GM08714 (cell line): Measurements from ENCODE around the gene FAF1.

Experiments
- H3K4me3 ChIP-seq: fragments of 200-500 bp; sonication (Bioruptor generic); 2 replicates; pipeline ENCODE4 v1.5.1; 2014; ENCODE audit warnings: mild to moderate bottlenecking, low read length, inconsistent platforms
- ZNF274 ChIP-seq: IDR thresholded peaks from 2 replicates; pipeline ENCODE4 v1.6.1; 2012; ENCODE audit warnings: mild to moderate bottlenecking, low read depth, low read length

The FAF1 gene

GRCh38 chr1:50416553-50417453 lies 543.3 kb downstream of the FAF1 start:
- no peak overlapping the region for H3K4me3 ChIP-seq
- no peak for TF ChIP-seq ZNF274

- TF ChIP-seq ZNF274 = no peak
- H3K4me3 ChIP-seq = no peak overlapping the region
These were observed 543.9 kb downstream of the FAF1 start for GRCh38 chr1:50416150-50416527.

DNA sequence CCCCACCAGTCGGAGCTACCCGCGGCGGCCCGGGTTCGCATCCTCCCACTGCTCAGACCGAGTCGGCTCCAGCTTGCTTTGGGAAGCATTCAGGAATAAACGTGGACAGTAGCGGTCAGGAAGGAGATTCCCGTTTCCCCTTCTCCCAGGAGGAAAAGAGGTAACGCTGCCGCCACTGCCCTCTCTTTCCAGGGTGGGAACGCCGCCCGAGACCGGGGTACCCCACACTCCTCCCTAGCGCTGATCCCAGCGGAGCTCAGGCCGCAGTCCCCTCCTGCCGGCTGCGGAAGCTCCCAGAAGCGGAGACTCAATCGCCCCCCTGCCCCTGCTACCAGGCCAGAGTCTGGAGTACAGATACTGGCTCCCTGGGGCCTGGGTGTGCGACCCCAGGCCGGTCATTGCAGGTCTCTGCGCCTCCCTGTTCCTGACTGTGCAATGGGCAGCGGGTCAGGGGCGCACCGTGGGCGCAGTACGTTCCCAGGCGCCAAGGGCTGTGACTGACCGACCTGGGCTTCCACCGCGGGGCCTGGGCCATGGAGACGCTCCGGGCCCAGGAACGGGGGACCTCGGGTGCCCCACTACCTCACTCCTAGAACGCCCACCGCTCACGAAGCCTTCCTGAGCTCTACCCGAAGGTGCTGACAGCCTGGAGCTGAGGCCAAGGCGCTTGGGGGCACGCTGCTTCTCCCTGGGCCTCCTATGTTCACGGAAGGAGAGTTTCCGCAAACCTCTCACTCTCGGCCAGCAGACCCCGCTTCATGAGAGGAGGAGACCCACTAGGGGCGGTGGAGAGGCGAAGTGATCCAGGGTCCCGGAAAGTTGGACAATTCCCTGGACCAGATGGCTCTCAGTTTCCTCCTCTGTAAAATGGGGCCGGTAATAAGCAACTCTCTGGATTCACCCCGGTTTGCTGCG lies 544.6 kb downstream of the FAF1 start:
- no peak overlapping the region for H3K4me3 ChIP-seq
- TF ChIP-seq ZNF274 = no peak

- no peak overlapping the region for H3K4me3 ChIP-seq
- TF ChIP-seq ZNF274 = no peak
These were observed 545.2 kb downstream of the FAF1 start for GRCh38 chr1:50414853-50415234.

GRCh38 chr1:50412813-50413476 lies 547.1 kb downstream of the FAF1 start:
- no peak for TF ChIP-seq ZNF274
- no peak overlapping the region for H3K4me3 ChIP-seq

DNA sequence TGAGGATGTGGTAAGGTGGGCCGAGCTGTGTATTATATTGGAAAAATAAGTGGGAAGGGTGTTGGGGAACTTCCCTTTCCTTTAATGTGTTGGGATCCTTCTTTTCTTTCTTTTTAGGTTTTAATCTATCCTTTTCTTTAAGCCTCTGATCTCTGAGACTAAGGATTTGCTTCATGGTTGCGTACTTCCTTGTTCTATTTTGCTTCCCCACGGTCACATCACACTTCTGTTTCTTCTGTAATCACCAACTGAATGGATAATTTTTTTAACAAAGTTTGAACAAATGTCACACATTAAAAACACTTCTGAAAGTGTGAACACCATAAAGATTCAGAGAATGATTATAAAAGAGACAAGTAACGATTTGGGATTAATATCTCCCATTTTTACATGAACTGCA lies 554.3 kb downstream of the FAF1 start:
- H3K4me3 ChIP-seq = no peak overlapping the region
- TF ChIP-seq ZNF274 = no peak

- no peak for TF ChIP-seq ZNF274
- no peak overlapping the region for H3K4me3 ChIP-seq
These were observed 566.4 kb downstream of the FAF1 start for GRCh38 chr1:50393522-50394120.
